HG03571 (cell line): ENCODE data around the gene TRMT5.

ENCODE experiments used
- ATAC-seq: cut with Tn5 transposase; IDR thresholded peaks from one replicate; pipeline ENCODE4 v1.9.1; 2021; ENCODE audit not compliant: unreplicated experiment

TRMT5 gene, protein sequence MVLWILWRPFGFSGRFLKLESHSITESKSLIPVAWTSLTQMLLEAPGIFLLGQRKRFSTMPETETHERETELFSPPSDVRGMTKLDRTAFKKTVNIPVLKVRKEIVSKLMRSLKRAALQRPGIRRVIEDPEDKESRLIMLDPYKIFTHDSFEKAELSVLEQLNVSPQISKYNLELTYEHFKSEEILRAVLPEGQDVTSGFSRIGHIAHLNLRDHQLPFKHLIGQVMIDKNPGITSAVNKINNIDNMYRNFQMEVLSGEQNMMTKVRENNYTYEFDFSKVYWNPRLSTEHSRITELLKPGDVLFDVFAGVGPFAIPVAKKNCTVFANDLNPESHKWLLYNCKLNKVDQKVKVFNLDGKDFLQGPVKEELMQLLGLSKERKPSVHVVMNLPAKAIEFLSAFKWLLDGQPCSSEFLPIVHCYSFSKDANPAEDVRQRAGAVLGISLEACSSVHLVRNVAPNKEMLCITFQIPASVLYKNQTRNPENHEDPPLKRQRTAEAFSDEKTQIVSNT

GRCh38 chr14:60980811-60981632, at the start of gene TRMT5, which contains the start of gene SLC38A6:
Gene TRMT5 (minus strand): TSS chr14:60981079. CDS start chr14:60980973, 106 bp downstream.
Gene SLC38A6 (plus strand): TSS chr14:60981245. CDS start chr14:60981278, 33 bp downstream.
- peak; percentile 91 for ATAC-seq

DNA sequence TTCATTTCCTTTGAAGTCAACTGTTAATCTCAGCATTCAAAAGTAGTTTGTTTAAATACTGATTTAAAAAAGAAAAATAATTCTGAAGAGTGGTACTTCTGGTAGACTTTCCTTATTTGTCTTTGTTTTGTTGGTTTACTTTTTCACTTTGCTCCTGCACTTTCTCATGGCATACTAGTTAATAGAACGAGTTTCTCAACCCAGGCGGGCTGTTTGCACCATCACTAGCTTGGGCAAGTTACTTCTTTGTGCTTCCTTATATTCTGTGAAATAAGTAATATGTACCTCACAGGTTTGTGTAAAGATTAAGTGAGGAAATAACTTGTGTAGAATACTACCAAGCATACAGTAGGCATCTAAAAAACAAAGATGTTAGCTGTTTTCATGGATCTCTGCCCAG, 45.6 kb upstream of the TRMT5 start:
- ATAC-seq = no peak

DNA sequence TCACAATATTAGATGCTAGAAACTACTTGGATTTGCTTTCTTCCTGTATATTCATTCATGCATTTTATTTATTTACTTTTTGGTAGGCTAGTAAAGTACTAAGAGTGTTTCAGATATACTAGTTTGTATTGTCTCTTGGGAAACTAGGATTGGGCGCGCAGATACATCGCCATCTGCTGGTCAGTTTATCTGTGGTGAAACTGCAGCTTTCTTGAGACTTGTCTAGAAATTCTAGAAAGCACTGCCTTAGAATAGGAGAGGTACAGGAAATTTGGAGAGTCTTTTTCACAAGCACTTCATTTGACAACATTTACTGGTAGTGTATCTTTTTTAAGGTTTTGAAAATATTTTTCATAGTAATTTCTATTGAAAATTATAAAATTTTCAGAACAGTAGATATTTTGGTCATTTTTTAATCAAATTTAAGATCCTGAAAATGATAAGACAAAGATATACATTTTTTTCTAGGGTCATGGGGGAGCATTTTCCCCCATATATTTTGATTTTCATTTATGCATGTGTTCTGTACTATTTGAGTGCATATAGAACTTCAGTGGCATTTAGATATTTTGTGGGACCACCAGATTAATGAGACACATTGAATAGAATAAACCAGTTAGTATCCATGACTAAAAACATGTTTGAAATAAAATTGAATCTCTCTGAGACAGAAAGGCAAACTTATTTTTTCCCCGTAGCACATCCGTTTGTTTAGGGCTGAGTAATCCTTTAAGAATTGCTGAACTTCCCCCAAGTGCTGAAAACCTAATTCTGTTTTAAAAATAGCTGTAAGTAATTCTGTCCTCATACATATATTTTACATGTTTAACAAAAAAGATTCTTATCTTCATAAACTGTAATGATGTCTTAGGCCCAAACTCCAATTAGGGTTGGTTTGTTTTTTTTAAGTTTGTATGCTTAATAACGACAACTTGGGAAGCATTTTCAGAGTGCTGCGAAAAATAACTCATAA, 44.7 kb upstream of the TRMT5 start:
- no peak for ATAC-seq

DNA sequence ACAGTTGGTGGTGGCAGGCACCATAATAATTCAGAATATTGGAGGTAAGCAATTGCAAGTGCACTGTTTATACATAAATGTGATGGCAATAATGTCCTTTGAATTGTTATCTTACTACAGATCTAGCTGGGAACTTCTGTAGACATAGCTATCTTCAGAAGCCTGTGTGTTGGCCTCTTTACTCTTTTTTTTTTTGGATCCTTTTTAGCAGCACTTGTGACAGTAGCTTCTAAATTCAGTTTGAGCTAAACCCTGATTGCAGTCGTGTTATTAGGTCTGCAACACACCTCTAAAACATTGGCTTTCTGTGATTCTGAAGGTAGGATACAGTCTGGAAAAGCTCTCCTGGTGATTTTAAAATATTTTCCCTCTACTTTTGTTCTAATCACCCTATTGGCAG, 38.7 kb upstream of the TRMT5 start:
- ATAC-seq = no peak

- ATAC-seq = no peak
These were observed 22.7 kb upstream of the TRMT5 start for GRCh38 chr14:61003571-61003970.

DNA sequence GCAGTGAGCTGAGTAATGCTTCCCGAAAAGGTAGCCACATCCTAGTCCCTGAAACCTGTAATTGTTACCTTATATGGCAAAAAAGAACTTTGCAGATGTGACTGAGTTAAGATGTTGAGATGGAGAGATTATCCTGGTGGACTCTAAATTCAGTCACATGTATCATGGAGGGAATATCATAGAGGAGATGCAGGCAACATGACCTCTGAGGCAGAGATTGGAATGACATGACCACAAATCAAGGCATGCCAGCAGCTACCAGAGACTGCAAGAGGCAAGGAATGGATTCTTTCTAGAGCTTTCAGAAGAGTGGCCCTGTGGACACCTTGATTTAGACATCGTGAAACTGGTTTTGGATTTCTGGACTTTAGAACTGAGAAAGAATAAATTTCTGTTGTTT, 18.7 kb upstream of the TRMT5 start:
- ATAC-seq = no peak

GRCh38 chr14:60998617-60999016, 17.7 kb upstream of the TRMT5 start:
- no peak for ATAC-seq

GRCh38 chr14:60989599-60989998, 8.7 kb upstream of the TRMT5 start:
- ATAC-seq = no peak

DNA sequence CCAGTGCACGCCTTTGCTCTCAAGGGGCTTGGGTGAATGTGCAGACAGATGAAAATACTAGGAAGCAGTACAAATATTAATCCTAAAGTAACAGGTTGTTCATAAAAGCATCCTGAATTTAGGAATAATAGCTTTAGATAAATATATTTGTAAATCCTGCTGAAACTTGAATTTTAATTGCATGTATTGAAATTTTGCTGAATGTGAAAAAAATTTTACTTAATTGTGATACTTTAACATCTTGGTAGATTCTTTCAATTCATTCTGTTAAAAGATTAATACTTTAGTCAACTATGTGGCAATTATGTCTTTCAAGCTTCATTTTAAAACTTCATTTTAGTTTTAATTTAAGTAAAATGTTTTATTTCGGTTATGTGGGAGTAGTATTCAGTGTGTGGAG, 5.6 kb upstream of the TRMT5 start:
- ATAC-seq = no peak

DNA sequence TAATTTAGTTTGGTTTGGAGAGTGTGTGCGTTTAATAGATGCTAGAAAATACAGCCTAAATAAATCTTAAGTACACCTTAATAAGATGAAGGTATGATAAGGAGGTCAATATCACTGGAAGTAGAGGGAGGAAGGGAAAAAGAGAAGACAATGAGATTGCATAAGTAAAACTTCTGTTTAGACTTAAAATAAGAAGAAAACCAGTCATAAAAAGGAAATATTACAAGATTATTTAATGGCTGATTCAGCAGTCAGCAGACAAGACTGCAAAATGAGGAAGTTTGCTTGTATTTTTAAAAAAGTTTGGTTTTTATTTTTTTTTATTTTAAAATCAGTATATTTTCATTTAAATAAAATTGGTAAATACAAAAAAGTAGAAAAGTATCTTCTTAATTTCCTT, 3.3 kb upstream of the TRMT5 start:
- no peak for ATAC-seq

GRCh38 chr14:60981633-60982455, 965 bp upstream of the TRMT5 start:
- ATAC-seq = peak; percentile 4

DNA sequence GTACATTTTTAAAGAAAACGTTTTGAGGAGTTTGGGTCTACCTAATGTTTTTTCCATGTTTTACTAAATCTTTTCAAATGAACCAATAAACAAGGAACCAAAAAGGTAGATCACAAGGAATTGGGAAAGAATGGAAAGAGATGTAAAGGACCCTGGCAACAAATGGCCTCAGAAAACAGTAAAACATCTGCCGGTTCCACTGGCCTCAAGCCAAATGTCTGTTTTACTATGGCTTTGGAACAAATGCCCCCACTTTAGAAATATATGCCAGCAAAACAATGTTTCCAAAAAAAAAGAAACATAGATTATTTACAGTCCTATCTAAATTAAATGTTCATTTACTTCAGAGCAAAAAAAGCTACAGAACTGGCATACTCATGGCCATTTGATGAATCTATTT, 3.0 kb downstream of the TRMT5 start:
- ATAC-seq = no peak

GRCh38 chr14:60975551-60975950, 5.3 kb downstream of the TRMT5 start:
- ATAC-seq = no peak

GRCh38 chr14:60974090-60974651, 6.7 kb downstream of the TRMT5 start:
- ATAC-seq = no peak

GRCh38 chr14:60973070-60973469, 7.8 kb downstream of the TRMT5 start:
- no peak for ATAC-seq

GRCh38 chr14:60972295-60972694, 8.6 kb downstream of the TRMT5 start:
- ATAC-seq = no peak

DNA sequence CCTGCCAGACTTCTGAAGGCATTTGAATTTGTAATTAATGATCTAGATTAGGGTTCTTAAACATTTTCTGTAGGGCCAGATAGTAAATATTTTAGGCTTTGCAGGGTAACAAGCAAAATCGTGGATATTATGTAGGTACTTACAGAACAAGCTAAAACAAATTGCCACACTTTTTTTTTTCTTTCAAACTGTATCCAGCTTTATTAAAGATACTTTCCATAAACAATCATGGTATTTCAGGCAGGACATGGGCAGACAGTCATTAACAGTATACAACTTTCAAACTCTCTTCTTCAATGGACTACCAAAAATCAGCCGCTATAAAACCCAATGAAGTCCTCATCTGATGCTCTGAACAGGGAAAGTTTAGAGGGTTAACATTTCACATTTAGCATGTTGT, 9.6 kb downstream of the TRMT5 start:
- ATAC-seq = no peak

DNA sequence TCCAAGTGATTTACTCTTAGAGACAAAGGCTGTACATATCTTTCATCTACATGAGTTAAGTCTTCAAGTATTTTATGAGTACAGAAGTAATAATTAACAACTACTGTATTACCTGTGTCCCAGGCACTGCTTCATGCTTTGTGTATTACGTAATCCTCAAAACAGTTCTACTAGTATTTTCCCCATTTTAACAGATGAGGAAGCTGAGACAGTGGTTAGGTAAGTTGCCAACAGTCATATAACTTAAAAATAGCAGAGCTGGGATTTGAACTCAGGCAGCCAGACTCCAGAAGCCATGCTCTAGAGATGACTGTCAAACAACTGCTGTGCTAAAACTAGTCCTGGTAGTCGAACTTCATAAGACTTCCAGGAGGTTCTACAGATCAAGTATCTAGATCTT, 10.7 kb downstream of the TRMT5 start:
- ATAC-seq = no peak

GRCh38 chr14:60968671-60969070, 12.2 kb downstream of the TRMT5 start:
- ATAC-seq = no peak

DNA sequence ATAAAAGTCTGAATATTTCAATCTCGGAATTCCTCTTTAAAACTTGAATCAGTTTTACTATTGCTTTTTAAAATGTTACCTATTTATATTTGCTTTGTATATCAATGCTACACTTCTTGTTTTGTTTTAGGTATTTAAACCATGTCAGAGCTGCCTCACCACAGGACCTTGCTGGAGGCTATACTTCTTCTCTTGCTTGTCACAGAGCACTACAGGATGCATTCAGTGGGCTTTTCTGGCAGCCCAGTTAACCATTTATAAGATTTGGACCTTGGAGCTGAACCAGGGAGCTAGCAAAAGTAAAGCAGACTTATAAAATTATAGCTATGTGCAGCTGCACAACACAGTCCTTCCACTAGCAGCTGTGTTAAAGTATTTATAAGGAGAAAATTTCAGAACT, 12.8 kb downstream of the TRMT5 start:
- no peak for ATAC-seq
